SK-N-SH (cell line): ENCODE measurements around the gene MYO15A. TPM values are rescaled to one million over a fixed set of nuclear protein-coding genes. Genes with fewer than 3 reads are reported as not detected.

Experiments
- CTCF ChIA-PET: fragments of 300-600, 350-600 bp; formaldehyde crosslinking; extraction: SDS; loops from one replicate; lab custom pipeline; 2021; lab: Yijun Ruan, JAX
- POLR2A ChIA-PET: fragments of 350-600 bp; sonication (Branson Sonifier 250); formaldehyde crosslinking; extraction: SDS; loops from one replicate; lab custom pipeline; 2020; ENCODE audit warnings: antibody characterized with exemption, inconsistent platforms; lab: Yijun Ruan, JAX
- DNase-seq: peaks from one replicate; pipeline ENCODE4 v3.0.0; 2012
- H2AFZ ChIP-seq: fragments of 200-600 bp; sonication (generic); 2 replicates; pipeline ENCODE4 v1.8.1; 2016; ENCODE audit warnings: antibody characterized with exemption, mild to moderate bottlenecking, low read depth
- H3F3A ChIP-seq: fragments of 200-600 bp; sonication (generic); replicated peaks from 2 replicates; pipeline ENCODE3; 2016; ENCODE audit warnings: antibody characterized with exemption, mild to moderate bottlenecking; ENCODE audit not compliant: insufficient read depth
- H3K27ac ChIP-seq, 2 experiments: fragments of 200-500 bp in 1 of 2; fragments of 200-600 bp in 1 of 2; sonication (Bioruptor generic) in 1 of 2; sonication (generic), shearing (Covaris generic) in 1 of 2; 2 replicates each; pipeline versions ENCODE4 v1.5.1 to v1.6.1; 2014 to 2016; ENCODE audit warnings: low read depth in 2 of 2, inconsistent platforms in 1 of 2, low read length in 1 of 2, mild to moderate bottlenecking in 1 of 2, mixed read lengths in 1 of 2
- H3K27me3 ChIP-seq: fragments of 200-600 bp; sonication (generic), shearing (Covaris generic); 2 replicates; pipeline ENCODE4 v1.6.1; 2016; ENCODE audit warnings: mixed run types; ENCODE audit not compliant: insufficient read depth
- H3K36me3 ChIP-seq, 2 experiments: fragments of 200-500 bp in 1 of 2; fragments of 200-600 bp in 1 of 2; sonication (Bioruptor generic) in 1 of 2; sonication (generic) in 1 of 2; replicated peaks in 1 of 2; 2 replicates each; pipeline versions ENCODE3 to v1.5.1; 2014 to 2016; ENCODE audit warnings: low read length in 1 of 2, mild to moderate bottlenecking in 1 of 2; ENCODE audit not compliant: insufficient read depth in 2 of 2, control insufficient read depth in 1 of 2
- H3K4me1 ChIP-seq, 2 experiments: fragments of 200-500 bp in 1 of 2; fragments of 200-600 bp in 1 of 2; sonication (Bioruptor generic) in 1 of 2; sonication (generic), shearing (Covaris generic) in 1 of 2; 2 replicates each; pipeline versions ENCODE4 v1.5.1 to v1.6.1; 2014 to 2016; ENCODE audit warnings: low read depth in 1 of 2, low read length in 1 of 2, mixed run types in 1 of 2; ENCODE audit not compliant: insufficient read depth in 2 of 2, control insufficient read depth in 1 of 2
- H3K4me2 ChIP-seq: fragments of 200-600 bp; sonication (generic), shearing (Covaris generic); 2 replicates; pipeline ENCODE4 v1.6.1; 2017; ENCODE audit warnings: mixed run types
- H3K4me3 ChIP-seq, 2 experiments: fragments of 200-500 bp in 1 of 2; fragments of 200-600 bp in 1 of 2; sonication (Bioruptor generic) in 1 of 2; sonication (generic), shearing (Covaris generic) in 1 of 2; 2 replicates each; pipeline versions ENCODE4 v1.5.1 to v1.8.1; 2014 to 2016; ENCODE audit warnings: low read depth in 2 of 2, inconsistent platforms in 1 of 2, low read length in 1 of 2, mild to moderate bottlenecking in 1 of 2, mixed read lengths in 1 of 2, moderate library complexity in 1 of 2
- H3K79me2 ChIP-seq: fragments of 200-600 bp; sonication (generic); 2 replicates; pipeline ENCODE4 v1.8.1; 2017; ENCODE audit warnings: mild to moderate bottlenecking; ENCODE audit not compliant: insufficient read depth
- H3K9ac ChIP-seq: fragments of 200-600 bp; sonication (generic); 2 replicates; pipeline ENCODE4 v1.6.1; 2017; ENCODE audit warnings: mixed run types
- H3K9me2 ChIP-seq: fragments of 200-600 bp; sonication (generic); 2 replicates; pipeline ENCODE4 v1.6.1; 2017; ENCODE audit warnings: mixed run types
- H3K9me3 ChIP-seq: fragments of 200-600 bp; sonication (generic); 2 replicates; pipeline ENCODE4 v1.6.1; 2017; ENCODE audit warnings: mixed run types, mild to moderate bottlenecking, moderate library complexity
- H4K20me1 ChIP-seq: fragments of 200-600 bp; sonication (generic); 2 replicates; pipeline ENCODE4 v1.6.1; 2017; ENCODE audit warnings: mild to moderate bottlenecking, mixed run types; ENCODE audit not compliant: insufficient read depth
- ELF1 ChIP-seq: IDR thresholded peaks from 2 replicates; pipeline ENCODE4 v1.4.0; 2012
- EP300 ChIP-seq, 2 experiments: IDR thresholded peaks; 2 replicates each; pipeline versions ENCODE4 v1.4.0 to v1.6.1; 2012; ENCODE audit warnings: borderline replicate concordance in 1 of 2, low read depth in 1 of 2, low read length in 1 of 2
- EZH2phosphoT487 ChIP-seq: fragments of 200-600 bp; sonication (generic); IDR thresholded peaks from 2 replicates; pipeline ENCODE4 v1.6.1; 2017; ENCODE audit warnings: low read depth, mixed run types, mild to moderate bottlenecking, antibody characterized with exemption, moderate library complexity, borderline replicate concordance
- FOXJ3 ChIP-seq: sonication (generic); formaldehyde crosslinking; IDR thresholded peaks from 2 replicates; pipeline ENCODE4 v1.5.1; 2020; ENCODE audit warnings: mild to moderate bottlenecking, missing genetic modification reagents
- FOXM1 ChIP-seq: IDR thresholded peaks from 2 replicates; pipeline ENCODE4 v1.4.0; 2012; ENCODE audit warnings: low read depth, mild to moderate bottlenecking
- NFIC ChIP-seq: IDR thresholded peaks from 2 replicates; pipeline ENCODE4 v1.4.0; 2012; ENCODE audit warnings: borderline replicate concordance
- NRF1 ChIP-seq: IDR thresholded peaks from 2 replicates; pipeline ENCODE4 v1.6.1; 2012; ENCODE audit warnings: low read depth, mild to moderate bottlenecking, low read length
- RXRA ChIP-seq: IDR thresholded peaks from 2 replicates; pipeline ENCODE4 v1.4.0; 2012; ENCODE audit warnings: low read depth, mild to moderate bottlenecking, borderline replicate concordance
- SIN3A ChIP-seq: IDR thresholded peaks from 2 replicates; pipeline ENCODE4 v1.6.1; 2012; ENCODE audit warnings: low read depth, mild to moderate bottlenecking, low read length, moderate library complexity, borderline replicate concordance
- SMC3 ChIP-seq: IDR thresholded peaks from 2 replicates; pipeline ENCODE4 v1.6.1; 2012; ENCODE audit warnings: low read depth, low read length, improper control_type of control experiment
- TAF1 ChIP-seq: IDR thresholded peaks from 2 replicates; pipeline ENCODE4 v1.6.1; 2012; ENCODE audit warnings: low read depth, mild to moderate bottlenecking, low read length, moderate library complexity, borderline replicate concordance
- YY1 ChIP-seq: IDR thresholded peaks from 2 replicates; pipeline ENCODE4 v1.4.0; 2012; ENCODE audit warnings: low read depth, mild to moderate bottlenecking
- WGBS: methylation state at CpG from one replicate; pipeline ENCODE4 v1.1.6; 2017; ENCODE audit warnings: low lambda C conversion rate; 5-methylcytosine and 5-hydroxymethylcytosine counted together
- polyA plus RNA-seq, 3 experiments: library from polyadenylated mRNA; depleted of rRNA; stranded (reverse); fragments of >200 nt; gene quantifications; 2 replicates each; pipeline ENCODE4 v1.2.3, GENCODE V29; 2012
- TF ChIP-seq, protein P1 (sequence below): IDR thresholded peaks from 2 replicates; pipeline ENCODE4; 2012
- TF ChIP-seq, protein P2 (sequence below): IDR thresholded peaks from 2 replicates; pipeline ENCODE4 v1.4.0; 2012; ENCODE audit warnings: low read depth, borderline replicate concordance
- TF ChIP-seq, protein P3 (sequence below): fragments of 150-350 bp; IDR thresholded peaks from 2 replicates; pipeline ENCODE4 v1.6.1; 2017; ENCODE audit warnings: antibody characterized with exemption, low read length, low read depth, borderline replicate concordance
- TF ChIP-seq, protein P4 (sequence below): fragments of 200-600 bp; sonication (generic); IDR thresholded peaks from 2 replicates; pipeline ENCODE4 v1.6.1; 2017; ENCODE audit warnings: antibody characterized with exemption, mild to moderate bottlenecking, moderate library complexity

The MYO15A gene
- polyA plus RNA-seq, 1 of the 3 experiments (the other 2 are of a cell fraction): 0.43 TPM

DNA sequence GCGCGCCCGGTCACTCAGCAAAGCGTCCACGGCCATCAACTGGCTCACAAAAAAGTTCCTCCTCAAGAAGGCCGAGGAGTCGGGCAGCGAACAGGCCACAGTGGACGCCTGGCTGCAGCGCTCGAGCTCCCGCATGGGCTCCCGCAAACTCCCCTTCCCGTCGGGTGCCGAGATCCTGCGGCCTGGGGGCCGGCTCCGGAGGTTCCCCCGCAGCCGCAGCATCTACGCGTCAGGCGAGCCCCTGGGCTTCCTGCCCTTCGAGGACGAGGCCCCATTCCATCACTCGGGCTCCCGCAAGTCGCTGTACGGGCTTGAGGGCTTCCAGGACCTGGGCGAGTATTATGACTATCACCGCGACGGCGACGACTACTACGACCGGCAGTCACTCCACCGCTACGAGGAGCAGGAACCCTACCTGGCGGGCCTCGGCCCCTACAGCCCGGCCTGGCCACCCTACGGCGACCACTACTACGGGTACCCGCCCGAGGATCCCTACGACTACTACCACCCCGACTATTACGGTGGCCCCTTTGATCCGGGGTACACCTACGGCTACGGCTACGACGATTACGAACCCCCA is 10.7 kb downstream of the MYO15A start:
- Histone ChIP-seq H3K9me3 (no peaks in the 10 kb centered on the region), H3K4me3 (no peak overlapping the region), H3K9me2 (no peaks in the 10 kb centered on the region), H3K79me2 (no peaks in the 10 kb centered on the region), H3K27me3 (no peaks in the 10 kb centered on the region), H3K4me2 (no peak overlapping the region), H2AFZ (no peak overlapping the region), H3K4me1 (no peaks in the 10 kb centered on the region; a peak in 1 of 4 replicates), H3K27ac (no peak overlapping the region), H3F3A (no peaks in the 10 kb centered on the region), H3K36me3 (no peaks in the 10 kb centered on the region), H3K9ac (no peak overlapping the region), H4K20me1 (no peaks in the 10 kb centered on the region)
- TF ChIP-seq FOXJ3 (CRISPR knock-in tag): no peak
- no peak for TF ChIP-seq NFIC
- TF ChIP-seq, protein P1, sequence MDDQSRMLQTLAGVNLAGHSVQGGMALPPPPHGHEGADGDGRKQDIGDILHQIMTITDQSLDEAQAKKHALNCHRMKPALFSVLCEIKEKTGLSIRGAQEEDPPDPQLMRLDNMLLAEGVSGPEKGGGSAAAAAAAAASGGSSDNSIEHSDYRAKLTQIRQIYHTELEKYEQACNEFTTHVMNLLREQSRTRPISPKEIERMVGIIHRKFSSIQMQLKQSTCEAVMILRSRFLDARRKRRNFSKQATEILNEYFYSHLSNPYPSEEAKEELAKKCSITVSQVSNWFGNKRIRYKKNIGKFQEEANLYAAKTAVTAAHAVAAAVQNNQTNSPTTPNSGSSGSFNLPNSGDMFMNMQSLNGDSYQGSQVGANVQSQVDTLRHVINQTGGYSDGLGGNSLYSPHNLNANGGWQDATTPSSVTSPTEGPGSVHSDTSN: no peak
- TF ChIP-seq, protein P2, sequence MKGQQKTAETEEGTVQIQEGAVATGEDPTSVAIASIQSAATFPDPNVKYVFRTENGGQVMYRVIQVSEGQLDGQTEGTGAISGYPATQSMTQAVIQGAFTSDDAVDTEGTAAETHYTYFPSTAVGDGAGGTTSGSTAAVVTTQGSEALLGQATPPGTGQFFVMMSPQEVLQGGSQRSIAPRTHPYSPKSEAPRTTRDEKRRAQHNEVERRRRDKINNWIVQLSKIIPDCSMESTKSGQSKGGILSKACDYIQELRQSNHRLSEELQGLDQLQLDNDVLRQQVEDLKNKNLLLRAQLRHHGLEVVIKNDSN: no peak
- no peak for TF ChIP-seq EP300 (IDR thresholded peaks at IDR 0.05; ENCODE audit: borderline replicate concordance in 1 of 2, low read depth in 1 of 2, low read length in 1 of 2)
- TF ChIP-seq RXRA: no peak
- TF ChIP-seq NRF1: no peak
- TF ChIP-seq, protein P3, sequence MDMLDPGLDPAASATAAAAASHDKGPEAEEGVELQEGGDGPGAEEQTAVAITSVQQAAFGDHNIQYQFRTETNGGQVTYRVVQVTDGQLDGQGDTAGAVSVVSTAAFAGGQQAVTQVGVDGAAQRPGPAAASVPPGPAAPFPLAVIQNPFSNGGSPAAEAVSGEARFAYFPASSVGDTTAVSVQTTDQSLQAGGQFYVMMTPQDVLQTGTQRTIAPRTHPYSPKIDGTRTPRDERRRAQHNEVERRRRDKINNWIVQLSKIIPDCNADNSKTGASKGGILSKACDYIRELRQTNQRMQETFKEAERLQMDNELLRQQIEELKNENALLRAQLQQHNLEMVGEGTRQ: no peak
- no peak for TF ChIP-seq SMC3
- no peak for TF ChIP-seq TAF1
- no peak for TF ChIP-seq EZH2phosphoT487
- TF ChIP-seq ELF1: no peak
- TF ChIP-seq SIN3A: no peak
- TF ChIP-seq FOXM1: no peak
- TF ChIP-seq, protein P4, sequence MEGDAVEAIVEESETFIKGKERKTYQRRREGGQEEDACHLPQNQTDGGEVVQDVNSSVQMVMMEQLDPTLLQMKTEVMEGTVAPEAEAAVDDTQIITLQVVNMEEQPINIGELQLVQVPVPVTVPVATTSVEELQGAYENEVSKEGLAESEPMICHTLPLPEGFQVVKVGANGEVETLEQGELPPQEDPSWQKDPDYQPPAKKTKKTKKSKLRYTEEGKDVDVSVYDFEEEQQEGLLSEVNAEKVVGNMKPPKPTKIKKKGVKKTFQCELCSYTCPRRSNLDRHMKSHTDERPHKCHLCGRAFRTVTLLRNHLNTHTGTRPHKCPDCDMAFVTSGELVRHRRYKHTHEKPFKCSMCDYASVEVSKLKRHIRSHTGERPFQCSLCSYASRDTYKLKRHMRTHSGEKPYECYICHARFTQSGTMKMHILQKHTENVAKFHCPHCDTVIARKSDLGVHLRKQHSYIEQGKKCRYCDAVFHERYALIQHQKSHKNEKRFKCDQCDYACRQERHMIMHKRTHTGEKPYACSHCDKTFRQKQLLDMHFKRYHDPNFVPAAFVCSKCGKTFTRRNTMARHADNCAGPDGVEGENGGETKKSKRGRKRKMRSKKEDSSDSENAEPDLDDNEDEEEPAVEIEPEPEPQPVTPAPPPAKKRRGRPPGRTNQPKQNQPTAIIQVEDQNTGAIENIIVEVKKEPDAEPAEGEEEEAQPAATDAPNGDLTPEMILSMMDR: no peak
- TF ChIP-seq YY1: no peak
- ChIA-PET POLR2A (interaction anchor here (0.6 kb wide), 1 partner anchor 1715 kb away, joined by 3 read pairs; no protein-coding TSS in a partner anchor), CTCF (no interaction called here)
- no peak for DNase-seq
- 91% methylated on average over 45 of the region's 57 CpGs for WGBS
